Activated CD4-positive, alpha-beta T cell treated with anti-CD3 and anti-CD28 coated beads, Interleukin-2, Interleukin-6, amounts not matched to agents 100 ng/mL and 50 ng/mL, durations not matched to agents 16 hours and 8 hours (primary cell): ENCODE data around the gene RAP1GAP2.
"Not testable (repeated sequence)": the region's sequence is repeated elsewhere in the genome, so short reads cannot be mapped to it uniquely, and the experiment has no call there.

Source experiments
- DNase-seq: peaks from one replicate; pipeline ENCODE4 v3.0.0-alpha.2; 2020

The RAP1GAP2 gene

GRCh38 chr17:3063507-3063906 is 267.3 kb downstream of the RAP1GAP2 start, which contains the start of gene OR1D5:
Gene OR1D5, minus strand, starts transcription at chr17:3063607. Its CDS starts 0 bp downstream, at chr17:3063607.
- not testable (repeated sequence) for DNase-seq

GRCh38 chr17:3065192-3065591 is 269.0 kb downstream of the RAP1GAP2 start:
- not testable (repeated sequence) for DNase-seq

- DNase-seq: not testable (repeated sequence)
These were observed 277.6 kb downstream of the RAP1GAP2 start for GRCh38 chr17:3073850-3074249.
